Fibroblast of pulmonary artery (primary cell): ENCODE measurements around the gene CDC42EP5.

Experiments
- DNase-seq: peaks from one replicate; pipeline ENCODE4 v3.0.0-alpha.2; 2010; ENCODE audit warnings: low read depth
- H3K4me3 ChIP-seq: replicated peaks from 2 replicates; pipeline ENCODE4 v1.5.1; 2011; ENCODE audit warnings: low read depth, mild to moderate bottlenecking, control low read depth, low read length, moderate library complexity
- TF ChIP-seq, protein P1 (sequence below): IDR thresholded peaks from 2 replicates; pipeline ENCODE4 v1.5.1; 2011; ENCODE audit warnings: mild to moderate bottlenecking, control low read depth, low read length, inconsistent platforms; ENCODE audit errors: missing control alignments

Gene CDC42EP5

GRCh38 chr19:54415901-54416673 is 57.0 kb downstream of the CDC42EP5 start:
- no peak overlapping the region for H3K4me3 ChIP-seq
- no peak for DNase-seq
- TF ChIP-seq, protein P1, sequence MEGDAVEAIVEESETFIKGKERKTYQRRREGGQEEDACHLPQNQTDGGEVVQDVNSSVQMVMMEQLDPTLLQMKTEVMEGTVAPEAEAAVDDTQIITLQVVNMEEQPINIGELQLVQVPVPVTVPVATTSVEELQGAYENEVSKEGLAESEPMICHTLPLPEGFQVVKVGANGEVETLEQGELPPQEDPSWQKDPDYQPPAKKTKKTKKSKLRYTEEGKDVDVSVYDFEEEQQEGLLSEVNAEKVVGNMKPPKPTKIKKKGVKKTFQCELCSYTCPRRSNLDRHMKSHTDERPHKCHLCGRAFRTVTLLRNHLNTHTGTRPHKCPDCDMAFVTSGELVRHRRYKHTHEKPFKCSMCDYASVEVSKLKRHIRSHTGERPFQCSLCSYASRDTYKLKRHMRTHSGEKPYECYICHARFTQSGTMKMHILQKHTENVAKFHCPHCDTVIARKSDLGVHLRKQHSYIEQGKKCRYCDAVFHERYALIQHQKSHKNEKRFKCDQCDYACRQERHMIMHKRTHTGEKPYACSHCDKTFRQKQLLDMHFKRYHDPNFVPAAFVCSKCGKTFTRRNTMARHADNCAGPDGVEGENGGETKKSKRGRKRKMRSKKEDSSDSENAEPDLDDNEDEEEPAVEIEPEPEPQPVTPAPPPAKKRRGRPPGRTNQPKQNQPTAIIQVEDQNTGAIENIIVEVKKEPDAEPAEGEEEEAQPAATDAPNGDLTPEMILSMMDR, result no peak

- no peak within 1 kb of the TSS for H3K4me3 ChIP-seq
- DNase-seq, result no peak
- TF ChIP-seq, protein P1, result no peak
These were observed 57.7 kb downstream of the CDC42EP5 start, which contains the start of gene TTYH1 for GRCh38 chr19:54415208-54415900. Gene TTYH1 (plus strand): TSS chr19:54415464. CDS start chr19:54415553, 89 bp downstream.
